SU-DHL-6 (cell line): Measurements from ENCODE around the gene EZR.

Experiments used
- CTCF ChIP-seq: fragments of 200-600 bp; sonication (generic); IDR thresholded peaks from one replicate; pipeline ENCODE4 v1.5.1; 2017; ENCODE audit warnings: antibody characterized with exemption, mild to moderate bottlenecking, low read length, moderate library complexity; ENCODE audit not compliant: insufficient read depth, poor library complexity, severe bottlenecking
- EZH2phosphoT487 ChIP-seq: fragments of 200-600 bp; sonication (generic), shearing (Covaris generic); conservative IDR thresholded peaks from 2 replicates; pipeline ENCODE4 v1.6.1; 2018; ENCODE audit warnings: mild to moderate bottlenecking, antibody characterized with exemption, low read length, moderate library complexity, mixed read lengths

GRCh38 chr6:158853880-158854213, 34.7 kb upstream of the EZR start:
- no peak for TF ChIP-seq CTCF
- no peak for TF ChIP-seq EZH2phosphoT487
